Thyroid gland (tissue), 4 donors: ENCODE results near the gene CLNS1A.

Experiments
- CTCF ChIP-seq, 6 experiments: fragments of 200-600 bp in 3 of 6; fragments of 450-650 bp in 3 of 6; sonication (generic) in 3 of 6; IDR thresholded peaks; one replicate each; pipeline ENCODE4 v1.5.1; 2016 to 2019; ENCODE audit warnings: antibody characterized with exemption in 6 of 6, mild to moderate bottlenecking in 2 of 6, inconsistent platforms in 1 of 6, moderate library complexity in 1 of 6
- POLR2A ChIP-seq, 2 donors: fragments of 450-650 bp; IDR thresholded peaks; one replicate each; pipeline ENCODE4 v1.6.1; 2017; ENCODE audit warnings: antibody characterized with exemption in 2 of 2, mild to moderate bottlenecking in 2 of 2, moderate library complexity in 1 of 2

- TF ChIP-seq CTCF (IDR thresholded peaks at IDR 0.05) (no peak), POLR2A (IDR thresholded peaks at IDR 0.05) (no peak)
Measured at GRCh38 chr11:77593883-77594282, 43.7 kb downstream of the CLNS1A start.
